Measurements from ENCODE around the gene KIF25. TPM values are rescaled to one million over a fixed set of nuclear protein-coding genes. Genes with fewer than 3 reads are reported as not detected.
A peak's percentile ranks its signal among the peaks of the same experiment; 100 is the strongest.

KIF25 gene
- total RNA-seq, 2 donors from 2014 or later = 0.28 to 0.82 TPM

GRCh38 chr6:168057836-168058235 lies 60.4 kb downstream of the KIF25 start:
- DNase-seq (ENCODE audit: low spot score) = no peak
- no peak overlapping the region for H3K27ac ChIP-seq
- intact Hi-C loops (cut with DNase I) = no loop called here
- 72% methylated on average over 14 of the region's 14 CpGs for WGBS
- H3K27me3 ChIP-seq (replicated peaks; ENCODE audit: insufficient read depth) = no peaks in the 10 kb centered on the region
- TF ChIP-seq POLR2AphosphoS5 (IDR thresholded peaks at IDR 0.05) (no peak), POLR2A (IDR thresholded peaks at IDR 0.05) (no peak), CTCF (IDR thresholded peaks at IDR 0.05) (no peak)
- H3K9me3 ChIP-seq = no peaks in the 10 kb centered on the region
- H3K4me3 ChIP-seq = no peak overlapping the region
- H3K4me1 ChIP-seq (replicated peaks) = no peaks in the 10 kb centered on the region
- H3K36me3 ChIP-seq = no peaks in the 10 kb centered on the region

GRCh38 chr6:168058691-168059551 lies 61.5 kb downstream of the KIF25 start:
- H3K36me3 ChIP-seq = no peaks in the 10 kb centered on the region
- TF ChIP-seq CTCF (IDR thresholded peaks at IDR 0.05) (no peak), POLR2A (IDR thresholded peaks at IDR 0.05) (no peak), POLR2AphosphoS5 (IDR thresholded peaks at IDR 0.05) (no peak)
- no peak for DNase-seq (ENCODE audit: low spot score)
- no peak overlapping the region for H3K4me3 ChIP-seq
- H3K9me3 ChIP-seq = no peaks in the 10 kb centered on the region
- no peaks in the 10 kb centered on the region for H3K27me3 ChIP-seq (replicated peaks; ENCODE audit: insufficient read depth)
- intact Hi-C loops (cut with DNase I) = no loop called here
- H3K4me1 ChIP-seq (replicated peaks) = no peaks in the 10 kb centered on the region
- WGBS = 97% methylated on average over 29 of the region's 30 CpGs
- no peak overlapping the region for H3K27ac ChIP-seq

- Histone ChIP-seq H3K9me3 (no peaks in the 10 kb centered on the region), H3K27me3 (replicated peaks; ENCODE audit: insufficient read depth) (no peaks in the 10 kb centered on the region), H3K4me1 (replicated peaks) (no peaks in the 10 kb centered on the region), H3K27ac (peak overlapping the region in 1 of 2 donors; percentile 9), H3K36me3 (no peaks in the 10 kb centered on the region), H3K4me3 (no peak overlapping the region)
- TF ChIP-seq POLR2A (IDR thresholded peaks at IDR 0.05) = no peak
- TF ChIP-seq CTCF (IDR thresholded peaks at IDR 0.05) = peak in 3 of 4 experiments; percentile 33 to 80 (median 66)
- peak; percentile 45 for TF ChIP-seq POLR2AphosphoS5 (IDR thresholded peaks at IDR 0.05)
- intact Hi-C loops (cut with DNase I) = loop anchor here (2.0 kb wide), 1 partner anchor 72 kb away; no protein-coding TSS in a partner anchor
- DNase-seq (ENCODE audit: low spot score) = peak; percentile 56
- WGBS = 59% methylated on average over 12 of the region's 12 CpGs
Observed at GRCh38 chr6:168060521-168060931, 63.1 kb downstream of the KIF25 start.

- Histone ChIP-seq H3K4me3 (no peak overlapping the region), H3K27me3 (replicated peaks; ENCODE audit: insufficient read depth) (no peaks in the 10 kb centered on the region), H3K27ac (peak overlapping the region in 1 of 2 donors; percentile 9), H3K36me3 (no peaks in the 10 kb centered on the region), H3K4me1 (replicated peaks) (no peaks in the 10 kb centered on the region), H3K9me3 (no peaks in the 10 kb centered on the region)
- TF ChIP-seq POLR2AphosphoS5 (IDR thresholded peaks at IDR 0.05) = peak; percentile 52
- no peak for TF ChIP-seq POLR2A (IDR thresholded peaks at IDR 0.05)
- peak; percentile 24 for DNase-seq (ENCODE audit: low spot score)
- 84% methylated on average over 29 of the region's 29 CpGs for WGBS
- intact Hi-C loops (cut with DNase I) = loop anchor here (2.0 kb wide), 1 partner anchor 71 kb away; no protein-coding TSS in a partner anchor
Observed at GRCh38 chr6:168061269-168062210, 64.1 kb downstream of the KIF25 start.
